ENCODE data around the gene DMD.

- TF ChIP-seq, protein P1, sequence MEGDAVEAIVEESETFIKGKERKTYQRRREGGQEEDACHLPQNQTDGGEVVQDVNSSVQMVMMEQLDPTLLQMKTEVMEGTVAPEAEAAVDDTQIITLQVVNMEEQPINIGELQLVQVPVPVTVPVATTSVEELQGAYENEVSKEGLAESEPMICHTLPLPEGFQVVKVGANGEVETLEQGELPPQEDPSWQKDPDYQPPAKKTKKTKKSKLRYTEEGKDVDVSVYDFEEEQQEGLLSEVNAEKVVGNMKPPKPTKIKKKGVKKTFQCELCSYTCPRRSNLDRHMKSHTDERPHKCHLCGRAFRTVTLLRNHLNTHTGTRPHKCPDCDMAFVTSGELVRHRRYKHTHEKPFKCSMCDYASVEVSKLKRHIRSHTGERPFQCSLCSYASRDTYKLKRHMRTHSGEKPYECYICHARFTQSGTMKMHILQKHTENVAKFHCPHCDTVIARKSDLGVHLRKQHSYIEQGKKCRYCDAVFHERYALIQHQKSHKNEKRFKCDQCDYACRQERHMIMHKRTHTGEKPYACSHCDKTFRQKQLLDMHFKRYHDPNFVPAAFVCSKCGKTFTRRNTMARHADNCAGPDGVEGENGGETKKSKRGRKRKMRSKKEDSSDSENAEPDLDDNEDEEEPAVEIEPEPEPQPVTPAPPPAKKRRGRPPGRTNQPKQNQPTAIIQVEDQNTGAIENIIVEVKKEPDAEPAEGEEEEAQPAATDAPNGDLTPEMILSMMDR (conservative IDR thresholded peaks at IDR 0.05) = no peak
- TF ChIP-seq EZH2 (IDR thresholded peaks at IDR 0.05; ENCODE audit: low read depth) = no peak
Measured at GRCh38 chrX:31649201-31649600, 1562.1 kb downstream of the DMD start.
